HG02852 (cell line): ENCODE measurements around the gene FIBIN.

Experiments
- ATAC-seq: cut with Tn5 transposase; IDR thresholded peaks from one replicate; pipeline ENCODE4 v1.9.1; 2021; ENCODE audit warnings: mild to moderate bottlenecking, moderate library complexity; ENCODE audit not compliant: unreplicated experiment

The FIBIN gene

GRCh38 chr11:27020751-27021150 is 26.8 kb downstream of the FIBIN start:
- ATAC-seq: no peak

GRCh38 chr11:27022659-27023251 is 28.8 kb downstream of the FIBIN start:
- ATAC-seq: no peak

- no peak for ATAC-seq
Measured at GRCh38 chr11:27024865-27025264, 31.0 kb downstream of the FIBIN start.

- ATAC-seq: no peak
Measured at GRCh38 chr11:27025312-27025955, 31.5 kb downstream of the FIBIN start.

- ATAC-seq: no peak
Measured at GRCh38 chr11:27025957-27026733, 32.2 kb downstream of the FIBIN start.

- ATAC-seq: no peak
Measured at GRCh38 chr11:27028561-27028965, 34.7 kb downstream of the FIBIN start.

GRCh38 chr11:27029966-27030365 is 36.1 kb downstream of the FIBIN start:
- ATAC-seq: no peak

- no peak for ATAC-seq
Measured at GRCh38 chr11:27031754-27032153, 37.8 kb downstream of the FIBIN start.

GRCh38 chr11:27039873-27040272 is 46.0 kb downstream of the FIBIN start:
- no peak for ATAC-seq

- ATAC-seq: no peak
Measured at GRCh38 chr11:27040302-27041115, 46.6 kb downstream of the FIBIN start, which contains the start of gene BBOX1. BBOX1 (plus strand) TSS chr11:27040815; CDS start chr11:27055431, 14,616 bp downstream.

GRCh38 chr11:27041141-27041899 is 47.4 kb downstream of the FIBIN start:
- ATAC-seq: no peak
